NCI-H526 (cell line): ENCODE results near the gene QSOX2.

Experiments used
- DNase-seq, 2 experiments: peaks; one replicate each; lab custom pipeline; 2025; lab: John Stamatoyannopoulos, UW

The QSOX2 gene

DNA sequence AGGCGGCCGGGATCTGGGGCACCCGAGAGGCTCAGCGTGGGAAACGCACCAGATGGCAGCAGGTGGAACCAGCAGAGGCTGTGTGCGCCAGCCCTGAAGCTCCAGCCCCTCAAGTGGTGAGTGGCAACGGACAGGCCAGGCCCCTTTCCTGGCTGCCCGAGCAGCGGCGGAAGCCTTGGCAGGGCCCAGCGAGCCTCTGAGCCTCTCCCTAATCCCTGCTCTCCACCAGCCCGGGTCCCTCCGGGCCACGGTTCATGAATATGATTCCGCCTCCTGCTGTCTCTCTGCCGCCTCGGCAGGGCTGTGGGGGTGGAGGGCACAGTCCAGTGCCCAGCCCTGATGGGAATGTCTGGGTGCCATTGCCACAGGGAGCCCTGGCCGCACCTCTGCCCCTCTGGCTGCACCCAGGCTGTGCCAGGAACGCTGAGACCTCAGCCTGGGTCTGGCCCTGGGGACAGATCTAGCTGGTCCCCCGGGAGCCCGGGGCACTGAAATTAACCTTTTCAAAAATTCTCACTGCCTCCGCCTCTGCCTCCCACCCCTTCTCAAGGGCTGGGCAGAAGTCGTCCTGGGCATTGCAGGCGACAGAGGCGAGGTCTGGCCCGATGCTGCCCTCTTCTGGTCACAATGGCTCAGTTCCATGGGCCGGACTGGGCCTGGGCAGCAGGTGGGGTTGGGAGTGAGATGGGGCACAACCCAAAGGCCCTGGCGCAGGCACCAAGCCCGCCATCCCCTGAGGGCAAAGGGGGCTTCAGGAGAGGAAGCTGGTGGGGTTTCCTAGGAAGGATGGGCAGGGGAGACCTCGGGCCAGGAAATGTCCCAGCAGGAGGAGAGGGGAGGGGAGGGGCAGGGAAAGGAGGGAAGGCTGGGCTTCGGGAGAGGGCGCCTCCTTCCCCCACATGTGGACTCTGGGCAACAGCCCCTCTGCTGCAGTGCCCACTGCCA lies 38.0 kb upstream of the QSOX2 start:
- DNase-seq: peak; percentile 40 to 78

DNA sequence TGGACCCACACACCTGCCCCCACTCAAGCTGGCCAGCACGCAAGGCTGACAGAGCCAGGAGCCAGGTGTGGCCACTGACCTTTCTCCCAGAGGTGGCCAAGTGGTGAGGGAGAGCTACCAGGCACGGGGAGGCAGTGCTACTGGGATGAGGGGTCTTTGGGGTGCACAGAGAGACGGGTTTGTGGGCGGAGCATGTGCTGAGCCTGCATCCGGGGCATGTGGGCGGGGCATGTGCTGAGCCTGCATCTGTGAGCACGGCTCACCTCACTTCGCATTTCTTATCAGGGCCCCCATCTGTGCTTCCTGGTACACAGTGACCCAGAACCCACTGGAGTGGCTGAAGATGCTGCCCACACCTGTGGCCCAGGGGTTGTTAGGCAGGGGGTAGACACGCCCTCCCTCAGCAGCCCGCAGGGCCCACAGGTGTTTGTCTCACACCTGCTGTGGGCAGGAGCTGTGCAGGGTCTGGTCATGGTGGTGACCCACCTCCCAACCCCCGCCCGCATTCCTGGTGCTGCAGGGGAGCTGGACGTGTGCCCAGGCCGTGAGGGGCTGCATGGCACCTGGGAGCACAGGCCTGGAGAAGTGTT lies 36.8 kb upstream of the QSOX2 start:
- DNase-seq: no peak

DNA sequence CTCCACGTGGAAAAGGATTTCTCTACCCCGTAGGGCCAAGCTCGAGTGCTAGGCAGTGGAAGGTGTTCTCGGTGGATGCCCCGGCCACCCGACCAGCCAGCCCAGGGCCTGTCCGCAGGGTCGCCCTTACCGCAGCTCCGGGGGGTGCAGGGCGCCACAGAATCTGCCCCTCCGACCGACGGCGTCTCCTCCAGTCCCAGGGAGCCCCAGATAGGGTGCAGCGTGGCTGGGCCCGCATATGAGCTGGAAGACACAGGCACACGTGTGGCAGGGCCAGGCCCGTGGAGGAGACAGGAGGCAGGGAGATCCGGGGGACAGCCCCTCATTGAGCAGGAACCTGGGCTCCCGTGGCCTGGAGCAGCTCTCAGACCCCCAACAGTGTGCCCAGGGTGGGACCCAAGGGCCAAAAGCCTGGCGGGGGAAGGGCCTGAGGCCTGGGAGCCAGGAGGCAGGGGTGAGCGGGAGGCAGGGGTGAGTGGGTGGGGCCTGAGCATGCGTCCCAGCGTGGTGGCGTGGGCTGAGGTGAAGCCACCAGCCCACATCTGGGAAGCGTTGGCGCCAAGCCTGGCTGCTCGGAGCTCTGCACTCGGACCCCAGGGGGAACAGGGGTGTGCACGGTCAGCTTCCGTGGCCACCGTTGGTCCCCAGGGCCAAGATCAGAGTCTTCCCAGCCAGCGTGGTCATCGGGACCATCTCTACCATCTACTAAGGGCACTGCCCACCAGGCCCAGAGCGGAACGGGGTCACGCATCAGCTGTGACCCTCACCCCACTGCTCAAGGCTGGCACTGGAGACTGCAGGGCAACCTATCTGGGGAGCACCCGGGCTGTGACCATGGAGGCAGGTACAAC lies 36.0 kb upstream of the QSOX2 start:
- DNase-seq: no peak

DNA sequence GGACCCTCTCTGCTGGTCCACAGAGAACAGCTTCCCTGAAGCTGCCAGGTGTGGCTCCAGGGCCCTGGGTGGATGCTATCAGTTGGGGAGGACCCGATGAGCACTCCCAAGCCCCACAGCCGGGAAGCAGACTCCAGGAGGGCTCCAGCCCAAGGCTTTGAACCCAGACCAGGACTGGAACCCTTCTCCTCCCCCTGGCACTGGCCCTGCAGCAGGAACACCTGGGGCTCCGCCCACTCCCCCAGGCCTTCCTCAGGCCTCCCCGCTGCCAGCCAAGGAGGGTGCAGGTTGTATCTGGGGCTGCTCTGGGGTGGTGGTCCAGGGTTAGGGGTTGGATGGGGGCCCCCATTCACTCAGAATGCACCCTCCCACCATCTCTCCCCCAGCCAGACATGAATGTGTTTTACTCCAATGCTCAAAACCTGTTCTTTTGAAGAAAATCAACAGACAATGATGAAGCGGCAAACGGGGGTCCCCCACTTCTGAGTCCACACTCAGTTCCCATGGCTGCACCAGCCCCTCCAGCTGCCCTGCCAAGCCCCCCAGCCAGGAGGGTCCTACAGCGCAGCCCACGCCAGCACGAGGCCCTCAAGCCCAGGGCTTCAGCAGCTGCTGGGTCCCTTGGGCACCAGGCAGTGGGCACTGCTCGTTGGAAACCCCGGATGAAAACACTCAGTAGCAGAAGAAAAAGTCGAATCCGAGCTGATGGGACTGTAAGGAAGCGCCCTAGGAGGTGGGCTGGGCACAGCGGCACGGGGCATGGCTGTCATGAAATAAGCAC lies 35.1 kb upstream of the QSOX2 start:
- no peak for DNase-seq

DNA sequence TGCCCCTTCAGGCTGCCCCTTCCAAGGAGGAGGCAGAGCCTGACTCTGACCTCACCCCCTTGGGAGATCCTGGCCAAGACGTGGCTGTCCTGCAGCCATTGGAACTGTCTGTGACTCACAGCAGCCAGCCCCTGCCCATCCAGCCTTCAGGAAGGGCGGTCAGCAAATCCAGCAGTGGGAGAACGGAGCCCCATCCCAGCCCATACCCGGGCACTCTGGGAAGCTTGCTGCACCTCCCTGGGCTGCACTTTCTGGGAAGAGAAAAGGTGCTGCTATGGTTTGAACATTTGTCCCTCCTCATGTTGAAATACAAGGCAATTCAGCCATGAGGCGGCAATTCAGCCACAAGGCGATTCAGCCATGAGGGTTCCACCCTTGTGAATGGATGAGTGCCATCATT lies 33.9 kb upstream of the QSOX2 start:
- no peak for DNase-seq

DNA sequence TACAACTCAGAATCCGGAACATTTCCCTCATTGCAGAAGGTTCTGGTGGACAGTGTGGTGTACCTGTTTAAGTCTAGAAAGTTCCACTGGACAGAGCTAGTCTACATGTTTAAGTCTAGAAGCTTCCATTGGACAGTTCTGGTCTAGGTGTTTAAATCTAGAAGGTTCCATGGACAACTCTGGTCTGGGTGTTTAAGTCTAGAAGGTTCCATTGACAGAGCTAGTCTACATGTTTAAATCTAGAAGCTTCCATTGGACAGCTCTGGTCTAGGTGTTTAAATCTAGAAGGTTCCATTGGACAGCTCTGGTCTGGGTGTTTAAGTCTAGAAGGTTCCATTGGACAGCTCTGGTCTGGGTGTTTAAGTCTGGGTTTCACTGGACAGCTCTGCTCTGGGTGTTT lies 33.3 kb upstream of the QSOX2 start:
- DNase-seq: no peak

DNA sequence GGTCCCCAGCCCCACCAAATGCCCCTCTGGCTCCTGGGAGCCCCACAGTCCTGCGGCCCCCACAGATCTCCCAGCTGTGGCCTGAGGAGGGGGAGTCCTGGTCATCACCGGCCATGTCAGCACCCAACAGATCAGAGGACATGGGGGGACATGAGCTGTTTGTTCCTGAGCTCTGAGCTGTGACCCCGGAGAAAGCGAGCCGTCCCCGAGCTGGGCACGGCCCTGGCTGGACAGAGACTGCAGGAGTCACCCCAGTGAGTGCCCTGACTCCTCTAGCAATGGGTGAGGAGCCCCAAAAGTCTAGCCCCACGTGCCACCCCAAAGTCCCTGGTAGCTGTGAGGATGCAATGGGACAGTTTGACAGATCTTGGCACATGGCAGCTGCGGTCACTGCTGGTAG lies 32.6 kb upstream of the QSOX2 start:
- no peak for DNase-seq

DNA sequence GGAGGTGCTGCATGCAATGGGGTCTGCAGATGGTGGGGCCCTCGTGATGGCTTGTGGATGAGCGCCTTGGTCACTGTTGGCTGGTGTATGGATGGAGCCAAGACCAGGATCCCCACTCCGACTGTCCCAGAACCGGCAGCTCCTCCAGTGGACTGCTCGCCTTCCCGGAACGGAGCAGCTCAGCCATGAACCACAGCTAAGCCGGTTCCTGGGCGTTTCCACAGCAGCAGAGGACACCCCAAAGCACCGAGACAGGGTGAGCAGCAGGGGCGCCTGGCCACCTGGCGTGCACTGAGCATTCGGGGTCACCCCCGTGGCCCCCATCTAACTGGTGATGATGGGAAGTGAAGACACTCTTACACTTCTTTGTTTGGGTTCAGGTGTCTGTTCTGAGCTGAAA lies 32.1 kb upstream of the QSOX2 start:
- DNase-seq: no peak

DNA sequence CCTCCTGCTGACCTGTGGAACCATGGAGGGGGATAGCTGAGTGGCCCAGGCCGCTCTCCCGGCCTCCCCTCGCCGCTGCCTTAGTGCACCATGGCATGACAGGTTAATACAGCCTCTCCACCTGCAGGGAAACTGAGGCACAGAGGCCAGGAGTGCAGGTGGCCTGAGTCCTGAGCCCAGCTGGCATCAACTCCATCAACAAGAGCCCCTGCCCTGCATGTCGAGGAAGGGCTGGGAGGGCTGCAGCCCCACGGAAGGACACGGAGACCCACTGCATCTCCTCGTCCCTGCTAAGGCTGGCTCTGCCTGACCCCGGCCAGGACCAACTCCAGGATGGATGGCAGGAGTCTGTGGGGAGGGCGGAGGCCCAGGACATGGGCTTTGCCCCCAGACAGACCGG lies 31.1 kb upstream of the QSOX2 start:
- no peak for DNase-seq

DNA sequence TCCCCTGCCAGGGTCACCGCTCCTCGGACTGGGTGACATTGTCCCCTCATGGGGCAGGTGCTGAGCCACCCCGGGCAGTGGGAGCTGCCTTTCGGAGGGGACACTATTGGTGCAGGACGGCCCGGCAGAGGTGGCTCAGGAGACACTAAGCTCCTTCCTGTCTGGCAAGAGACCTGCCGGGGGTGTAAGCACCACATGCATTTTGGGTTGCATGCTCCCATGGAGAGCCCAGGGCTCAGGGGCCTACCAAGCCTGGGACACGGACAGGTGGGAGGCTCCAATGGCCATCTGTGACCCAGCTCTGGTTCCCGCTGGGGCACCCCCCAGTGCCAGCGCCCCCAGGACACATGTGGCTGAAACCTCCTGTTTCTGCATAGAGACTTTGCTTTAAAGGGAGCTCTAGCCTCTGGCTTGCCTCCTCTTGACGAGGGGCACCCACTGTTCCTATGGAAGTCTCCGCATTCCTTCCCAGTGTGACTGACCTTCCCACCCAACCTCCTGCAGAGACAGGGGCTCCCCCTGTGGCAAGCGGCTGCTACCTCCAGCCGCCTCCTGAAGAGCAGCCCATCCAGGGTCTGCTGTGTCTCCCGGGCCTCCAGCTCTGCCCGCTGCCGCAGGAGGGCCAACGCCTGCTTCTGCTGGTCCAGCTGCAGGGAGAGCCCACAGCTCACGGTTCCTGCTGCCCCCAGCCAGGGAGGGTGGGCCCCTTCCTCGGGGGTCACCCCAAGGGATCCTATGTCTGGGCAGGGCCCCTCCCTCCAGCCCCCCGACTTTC lies 30.2 kb upstream of the QSOX2 start:
- DNase-seq: no peak

DNA sequence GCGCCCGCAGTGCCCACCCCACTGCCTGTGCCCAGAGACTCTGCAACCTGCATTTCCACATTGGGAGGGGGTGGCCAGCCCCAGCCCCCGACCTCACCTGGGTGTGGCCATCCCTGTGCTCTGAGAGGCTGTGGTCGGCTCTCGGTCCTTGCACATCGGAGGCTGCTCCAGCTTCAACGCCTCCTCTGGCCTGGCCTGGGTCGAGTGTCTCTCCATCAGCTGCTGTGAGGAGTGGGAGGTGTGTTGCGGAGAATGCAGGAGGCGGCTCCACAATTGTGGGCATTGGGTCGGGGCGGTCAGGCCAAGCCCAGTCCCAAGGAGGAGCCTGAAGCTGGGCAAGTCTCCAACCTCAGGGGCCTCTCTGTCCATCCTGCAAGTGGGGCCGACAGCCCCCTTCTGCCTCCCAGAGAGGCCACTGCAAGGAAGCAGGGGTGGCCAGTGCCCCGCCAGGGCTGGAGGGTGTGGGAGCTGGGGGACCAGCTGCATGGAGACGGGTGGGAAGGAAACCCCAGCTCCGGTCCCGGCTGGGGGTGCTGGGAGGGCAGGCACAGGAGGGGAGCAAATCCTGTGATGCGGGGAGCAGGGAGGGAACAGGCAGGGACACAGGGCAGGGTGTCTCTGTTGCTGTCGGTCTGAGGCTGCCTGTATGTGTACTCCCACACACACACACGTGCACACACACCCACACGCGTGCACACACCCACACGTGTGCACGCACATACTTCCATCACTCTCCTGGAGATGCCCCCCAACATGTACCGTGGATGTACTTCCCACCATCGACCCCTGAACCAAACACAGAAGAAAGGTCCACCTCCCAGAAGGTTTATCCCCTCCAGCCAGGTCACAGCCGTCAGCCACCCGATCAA lies 29.4 kb upstream of the QSOX2 start:
- DNase-seq: no peak

DNA sequence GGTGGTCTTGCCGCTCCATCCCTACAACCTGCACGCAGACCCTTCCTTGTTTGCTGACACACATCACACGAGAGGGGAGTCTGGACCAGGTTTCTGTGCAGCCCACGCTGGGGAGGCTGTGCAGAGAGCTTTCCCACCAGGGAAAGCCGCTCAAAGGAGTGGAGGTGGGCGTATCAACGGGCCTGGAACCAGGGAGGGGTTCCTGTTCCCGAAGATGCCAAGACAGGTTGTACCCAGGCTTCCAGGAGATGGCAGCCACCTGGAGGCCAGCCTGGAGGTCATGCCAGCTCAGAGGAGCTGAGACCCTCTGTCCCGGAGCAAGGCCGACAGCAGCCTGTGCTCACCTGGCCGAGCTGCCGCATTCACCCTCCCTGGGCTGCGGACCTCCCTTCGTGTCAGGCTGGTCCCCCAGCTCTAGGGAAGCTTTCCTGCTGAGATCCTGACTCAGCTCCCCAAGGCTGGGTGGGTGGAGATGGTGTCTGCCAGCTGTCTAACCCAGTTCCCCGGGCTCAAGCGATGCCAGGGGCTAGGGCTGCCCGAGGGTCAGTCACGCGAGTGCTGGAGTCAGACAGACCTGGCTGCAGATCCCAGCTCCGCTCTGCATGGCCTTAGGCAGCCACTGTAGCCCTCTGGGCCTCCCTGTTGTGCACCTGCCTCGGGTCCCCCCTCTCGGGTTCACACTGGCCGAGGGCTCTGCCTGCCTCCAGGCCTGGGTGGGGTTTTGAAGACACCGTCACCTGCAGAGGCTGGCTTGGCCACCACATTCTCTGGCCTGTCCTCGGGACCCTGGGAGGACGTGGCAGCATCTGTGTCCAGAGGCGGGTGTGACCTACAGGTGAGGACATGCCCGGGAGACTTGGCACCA lies 28.5 kb upstream of the QSOX2 start:
- no peak for DNase-seq

DNA sequence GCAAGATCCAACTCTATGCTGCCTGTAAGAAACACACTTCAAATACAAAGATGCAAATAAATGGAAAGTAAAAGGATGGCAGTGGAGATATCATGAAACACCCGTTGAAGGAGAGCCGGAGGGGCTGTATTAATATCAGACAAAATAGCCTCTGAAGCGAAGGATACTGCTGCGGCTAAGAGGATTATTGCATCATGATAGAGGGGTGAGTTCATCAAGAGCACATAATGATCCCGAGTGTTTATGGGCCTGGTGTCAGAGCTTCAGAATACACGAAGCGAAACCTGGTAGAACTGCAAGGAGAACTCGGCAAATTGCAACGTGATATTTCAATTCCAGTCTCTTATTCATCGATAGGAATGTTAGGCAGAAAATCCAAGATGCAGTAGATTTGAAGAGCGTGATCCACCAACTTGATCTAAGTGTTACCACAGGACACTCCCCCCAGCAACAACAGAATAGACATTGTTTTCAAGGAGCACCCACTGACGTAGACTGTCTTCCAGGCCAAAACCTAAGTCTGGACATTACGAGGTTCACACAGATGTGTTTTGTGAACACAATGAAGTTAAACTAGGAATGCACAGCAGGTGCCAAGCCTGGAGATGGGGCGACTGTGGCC lies 27.7 kb upstream of the QSOX2 start:
- DNase-seq: no peak

DNA sequence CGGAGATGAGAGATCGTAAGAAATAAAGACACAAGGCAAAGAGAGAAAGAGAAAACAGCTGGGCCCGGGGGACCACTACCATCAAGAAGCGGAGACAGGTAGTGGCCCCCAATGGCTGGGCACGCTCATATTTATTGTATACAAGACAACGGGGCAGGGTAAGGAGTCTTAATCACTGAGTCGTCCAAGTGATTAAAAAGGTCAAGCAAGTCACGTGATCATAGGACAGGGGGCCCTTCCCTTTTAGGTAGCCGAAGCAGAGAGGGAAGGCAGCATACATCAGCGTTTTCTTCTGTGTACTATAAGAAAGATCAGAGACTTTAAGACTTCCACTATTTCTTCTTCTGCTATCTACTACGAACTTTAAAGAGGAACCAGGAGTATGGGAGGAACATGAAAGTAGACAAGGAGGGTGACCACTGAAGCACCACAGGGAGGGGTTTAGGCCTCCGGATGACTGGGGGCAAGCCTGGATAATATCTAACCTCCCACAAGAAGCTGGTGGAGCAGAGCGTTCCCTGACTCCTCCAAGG lies 24.6 kb upstream of the QSOX2 start:
- no peak for DNase-seq

DNA sequence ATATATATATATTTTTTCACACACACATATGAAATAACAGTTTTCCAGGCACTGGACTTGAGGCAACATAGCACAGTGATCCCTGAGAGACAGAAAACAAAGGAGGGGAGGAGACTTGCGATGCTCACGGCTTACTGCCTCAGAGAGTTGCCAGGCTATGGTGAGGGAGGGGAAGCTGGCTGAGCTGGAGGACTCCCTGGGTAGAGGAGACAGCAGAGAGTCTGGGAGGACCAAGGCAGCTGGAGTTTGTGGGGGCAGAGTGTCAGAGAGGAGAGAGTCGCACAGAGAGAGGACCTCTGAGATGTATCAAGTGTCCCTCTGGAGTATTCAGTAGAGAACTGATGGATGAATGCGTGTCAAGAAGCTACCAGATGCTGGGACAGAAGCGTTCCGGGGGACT lies 23.1 kb upstream of the QSOX2 start:
- no peak for DNase-seq

DNA sequence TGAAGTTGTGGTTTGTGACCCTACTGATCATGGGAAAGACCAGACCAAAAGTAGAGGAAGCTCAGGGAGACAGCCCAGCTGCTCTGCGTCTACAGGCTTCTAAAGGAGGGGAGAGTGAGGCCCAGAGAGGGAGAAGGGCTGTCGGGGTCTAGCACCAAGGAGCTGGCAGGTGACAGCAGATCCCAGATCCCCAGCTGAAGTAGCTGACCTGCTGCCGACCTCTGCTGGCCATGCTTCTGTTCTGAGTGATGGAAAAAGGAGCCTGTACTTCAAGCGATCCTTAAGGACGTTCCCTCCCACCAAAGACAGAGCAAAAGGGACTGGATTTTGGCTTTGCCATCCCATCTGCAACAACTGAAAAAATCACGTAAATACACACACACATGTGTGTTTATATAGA lies 22.7 kb upstream of the QSOX2 start:
- no peak for DNase-seq

DNA sequence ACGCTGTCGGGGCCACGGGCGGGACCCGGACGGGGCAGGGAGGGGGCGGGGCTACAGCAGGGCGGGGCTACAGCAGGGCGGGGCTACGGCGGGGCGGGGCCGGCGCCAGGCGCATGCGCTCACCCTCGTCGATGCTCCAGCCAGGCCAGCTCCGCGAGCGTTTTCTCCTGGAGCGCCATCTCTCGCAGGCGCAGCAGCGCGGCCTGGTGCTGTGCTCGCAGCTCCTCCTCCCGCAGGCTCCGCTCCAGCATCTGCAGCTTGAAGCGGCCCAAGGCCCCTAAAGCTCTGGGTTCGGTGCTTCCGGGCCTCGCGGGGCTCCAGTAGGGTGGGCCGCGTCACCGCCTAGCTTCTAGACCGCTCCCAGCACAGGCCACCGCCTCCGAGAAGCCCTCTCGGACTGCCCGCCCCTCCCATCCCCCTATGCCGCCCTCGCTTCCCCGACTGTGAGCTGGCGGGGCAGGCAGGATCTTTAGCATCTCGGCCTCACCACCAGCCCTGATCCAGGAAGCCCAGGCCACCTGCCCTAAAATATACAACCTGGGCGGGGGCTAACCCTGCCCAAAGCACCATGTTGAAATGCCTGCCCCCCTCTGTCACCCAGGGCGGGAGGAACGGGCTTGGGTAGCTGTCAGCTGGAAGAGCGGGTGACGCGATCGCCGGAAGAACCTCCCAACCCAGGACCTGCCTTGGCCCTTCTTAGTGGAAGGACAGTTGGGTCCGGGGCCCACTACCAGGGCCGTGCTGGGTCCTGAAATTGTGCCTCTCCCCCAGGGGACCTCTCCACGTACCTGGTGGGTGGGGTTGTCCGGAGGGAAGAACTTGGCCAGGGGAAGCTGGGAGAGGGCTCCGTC lies 21.9 kb upstream of the QSOX2 start:
- DNase-seq: peak; percentile 24 to 81
